Heart left ventricle (tissue), 13 donors: ENCODE measurements around the gene COL28A1.

Source experiments
- POLR2A ChIP-seq, 2 donors: fragments of 450-650 bp; IDR thresholded peaks; one replicate each; pipeline ENCODE4 v1.6.1; 2017; ENCODE audit warnings: antibody characterized with exemption in 2 of 2, mild to moderate bottlenecking in 2 of 2, moderate library complexity in 2 of 2
- TF ChIP-seq, protein P1 (sequence below), 12 donors: fragments of 200-600 bp; sonication (generic) in 4 of 12; IDR thresholded peaks; one replicate each; pipeline versions ENCODE4 v1.5.0 to v1.8.0; 2018 to 2022; ENCODE audit warnings: antibody characterized with exemption in 12 of 12, mild to moderate bottlenecking in 5 of 12
- donor health status: ischemic (EF 13 %, LVEDD 7.1; RV severe dilation, severe dysfunction).
- donor health status: DM: no; HTN: yes; CAD: no.
- donor health status: DM: no; HTN: no; CAD: no.
- donor health status: ischemic (EF 25% LVEDD 6.9; RV normal size, moderate dysfunction).
- donor health status: ischemic (EF 25% LVEDD 5.7; RV mildly dilated, moderate dysfunction).
- donor health status: ischemic (EF 35%, LVEDD 5.7; RV mildly dilated, moderate dysfunction).
- donor health status: nonischemic (EF 11% LVEDD 7.7; RV severe dilation, severe dysfunction).
- donor health status: DM: yes; HTN: yes; CAD: no.
- donor health status: PGD.
- donor health status: ischemic (EF 29% LVEDD 5.4; RV normal size, mild dysfunction).
- donor health status: nonischemic (EF 23%, LVEDD 6.1; RV moderate dilation, normal function).

DNA sequence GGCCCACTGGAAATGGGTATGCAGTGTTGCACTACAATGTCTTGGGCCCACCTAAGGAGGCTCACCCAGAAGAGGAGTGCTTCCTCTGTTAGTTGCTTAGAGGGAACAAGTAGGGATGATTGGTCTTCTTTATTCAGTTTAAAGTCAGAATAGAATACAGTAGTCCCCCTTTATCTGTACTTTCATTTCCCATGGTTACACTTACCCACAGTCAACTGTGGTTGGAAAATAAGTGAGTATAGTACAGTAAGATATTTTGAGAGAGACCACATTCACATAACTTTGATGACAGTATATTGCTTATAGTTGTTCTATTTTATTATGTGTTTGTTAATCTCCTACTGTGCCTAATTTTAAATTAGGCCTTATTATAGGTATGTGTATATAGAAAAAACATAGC, 151.4 kb downstream of the COL28A1 start:
- TF ChIP-seq, protein P1, sequence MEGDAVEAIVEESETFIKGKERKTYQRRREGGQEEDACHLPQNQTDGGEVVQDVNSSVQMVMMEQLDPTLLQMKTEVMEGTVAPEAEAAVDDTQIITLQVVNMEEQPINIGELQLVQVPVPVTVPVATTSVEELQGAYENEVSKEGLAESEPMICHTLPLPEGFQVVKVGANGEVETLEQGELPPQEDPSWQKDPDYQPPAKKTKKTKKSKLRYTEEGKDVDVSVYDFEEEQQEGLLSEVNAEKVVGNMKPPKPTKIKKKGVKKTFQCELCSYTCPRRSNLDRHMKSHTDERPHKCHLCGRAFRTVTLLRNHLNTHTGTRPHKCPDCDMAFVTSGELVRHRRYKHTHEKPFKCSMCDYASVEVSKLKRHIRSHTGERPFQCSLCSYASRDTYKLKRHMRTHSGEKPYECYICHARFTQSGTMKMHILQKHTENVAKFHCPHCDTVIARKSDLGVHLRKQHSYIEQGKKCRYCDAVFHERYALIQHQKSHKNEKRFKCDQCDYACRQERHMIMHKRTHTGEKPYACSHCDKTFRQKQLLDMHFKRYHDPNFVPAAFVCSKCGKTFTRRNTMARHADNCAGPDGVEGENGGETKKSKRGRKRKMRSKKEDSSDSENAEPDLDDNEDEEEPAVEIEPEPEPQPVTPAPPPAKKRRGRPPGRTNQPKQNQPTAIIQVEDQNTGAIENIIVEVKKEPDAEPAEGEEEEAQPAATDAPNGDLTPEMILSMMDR (IDR thresholded peaks at IDR 0.05) = no peak
- no peak for TF ChIP-seq POLR2A (IDR thresholded peaks at IDR 0.05)
